Muscle layer of colon (tissue), 2 donors: ENCODE data around the gene LGALS4.
"Not testable (repeated sequence)": the region's sequence is repeated elsewhere in the genome, so short reads cannot be mapped to it uniquely, and the experiment has no call there.

Source experiments
- H3K27ac ChIP-seq: one replicate; pipeline ENCODE4 v1.7.0; 2013; ENCODE audit warnings: low read depth, mild to moderate bottlenecking, low read length, moderate library complexity
- H3K27me3 ChIP-seq, 2 donors: one replicate each; pipeline ENCODE4 v1.7.0; 2013; ENCODE audit warnings: low read length in 2 of 2, mild to moderate bottlenecking in 2 of 2; ENCODE audit not compliant: insufficient read depth in 2 of 2, control insufficient read depth in 1 of 2
- H3K36me3 ChIP-seq: one replicate; pipeline ENCODE4 v1.7.0; 2013; ENCODE audit warnings: mild to moderate bottlenecking, low read length; ENCODE audit not compliant: insufficient read depth
- H3K4me1 ChIP-seq: one replicate; pipeline ENCODE4 v1.7.0; 2013; ENCODE audit warnings: mild to moderate bottlenecking, low read length; ENCODE audit not compliant: insufficient read depth
- H3K4me3 ChIP-seq, 2 donors: one replicate each; pipeline ENCODE4 v1.7.0; 2013; ENCODE audit warnings: low read length in 2 of 2, low read depth in 1 of 2, mild to moderate bottlenecking in 1 of 2, moderate library complexity in 1 of 2
- H3K9ac ChIP-seq: one replicate; pipeline ENCODE4 v1.7.0; 2013; ENCODE audit warnings: low read length
- H3K9me3 ChIP-seq: one replicate; pipeline ENCODE4 v1.7.0; 2013; ENCODE audit warnings: mild to moderate bottlenecking, low read length
- donor health status: abdominal sarcoma.
- donor health status: Adenocarcinoma of cecum.

Gene LGALS4

DNA sequence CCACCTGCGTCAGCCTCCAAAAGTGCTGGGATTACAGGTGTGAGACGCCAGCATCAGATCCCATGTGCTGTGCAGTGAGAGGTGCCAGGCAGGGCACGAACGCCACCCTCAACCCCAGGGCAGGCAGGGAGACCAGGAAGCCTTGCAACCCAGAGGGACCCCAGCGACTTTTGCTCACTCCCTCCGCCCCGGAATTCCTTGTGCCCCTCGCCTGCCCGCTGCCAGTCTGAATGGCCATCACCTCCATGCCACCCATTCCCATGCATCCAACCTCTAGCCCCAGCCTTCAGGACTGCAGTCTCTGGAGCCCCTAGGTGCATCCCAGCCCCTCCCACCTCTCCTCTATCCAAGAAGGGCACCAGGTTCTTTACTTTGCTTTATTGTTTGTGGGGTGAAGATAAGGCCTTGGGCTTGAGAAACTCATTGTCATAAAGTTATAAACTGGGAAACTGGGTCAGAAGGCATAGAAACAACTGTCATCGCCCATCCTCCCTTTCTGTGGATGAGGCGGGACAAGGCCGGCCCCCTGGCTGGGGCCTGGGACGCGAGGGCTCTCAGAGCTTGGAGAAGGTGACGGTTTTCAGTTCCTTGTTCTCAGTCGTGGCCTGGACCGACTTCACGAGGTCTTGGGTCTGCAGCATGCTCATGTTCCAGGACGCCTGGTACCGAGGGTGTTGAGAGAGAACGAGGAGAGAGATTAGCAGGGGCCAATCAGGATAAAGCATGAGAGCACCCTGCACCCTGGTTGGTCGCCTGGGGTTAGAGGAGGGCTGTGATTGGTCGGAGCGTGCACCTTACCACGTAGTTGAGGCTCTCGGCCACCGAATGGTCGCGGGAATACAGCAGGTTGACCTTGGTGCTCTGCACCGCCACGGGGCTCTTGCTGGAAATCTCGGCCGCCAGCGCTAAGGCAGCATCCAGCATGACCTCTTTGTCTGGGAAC, 2.6 kb upstream of the LGALS4 start:
- Histone ChIP-seq H3K27ac (no peak overlapping the region), H3K4me1 (no peaks in the 10 kb centered on the region), H3K9ac (no peak overlapping the region)

GRCh38 chr19:38813932-38814331, 1.2 kb upstream of the LGALS4 start:
- not testable (repeated sequence) for H3K27me3 ChIP-seq, H3K4me3 ChIP-seq, H3K27ac ChIP-seq, H3K9me3 ChIP-seq, H3K9ac ChIP-seq, H3K4me1 ChIP-seq
- H3K36me3 ChIP-seq, result peaks cover 33% of the 10 kb centered on the region

More for the DNA sequence above, 2.6 kb upstream of the LGALS4 start:
- H3K27me3 ChIP-seq, result no peaks in the 10 kb centered on the region
- H3K36me3 ChIP-seq, result peaks cover 35% of the 10 kb centered on the region
- no peak overlapping the region for H3K4me3 ChIP-seq
- H3K9me3 ChIP-seq, result no peaks in the 10 kb centered on the region

- Histone ChIP-seq H3K27ac (no peak overlapping the region), H3K4me1 (no peaks in the 10 kb centered on the region), H3K9me3 (no peaks in the 10 kb centered on the region), H3K4me3 (no peak overlapping the region), H3K36me3 (peaks cover 33% of the 10 kb centered on the region), H3K9ac (no peak overlapping the region), H3K27me3 (no peaks in the 10 kb centered on the region)
Measured at GRCh38 chr19:38813323-38813722, 578 bp upstream of the LGALS4 start.

GRCh38 chr19:38812009-38812840, 520 bp downstream of the LGALS4 start:
- Histone ChIP-seq H3K27ac (no peak overlapping the region), H3K36me3 (peaks cover 23% of the 10 kb centered on the region), H3K9ac (no peak overlapping the region), H3K4me1 (no peaks in the 10 kb centered on the region), H3K4me3 (no peak overlapping the region), H3K9me3 (no peaks in the 10 kb centered on the region), H3K27me3 (no peaks in the 10 kb centered on the region)

GRCh38 chr19:38809592-38810252, 3.0 kb downstream of the LGALS4 start:
- Histone ChIP-seq H3K4me1 (no peaks in the 10 kb centered on the region), H3K9me3 (no peaks in the 10 kb centered on the region), H3K9ac (no peak overlapping the region), H3K36me3 (no peaks in the 10 kb centered on the region), H3K27me3 (no peaks in the 10 kb centered on the region), H3K4me3 (no peak overlapping the region), H3K27ac (no peak overlapping the region)

GRCh38 chr19:38808741-38809140, 4.0 kb downstream of the LGALS4 start:
- Histone ChIP-seq H3K9ac (no peak overlapping the region), H3K4me3 (no peak overlapping the region), H3K27ac (no peak overlapping the region)

DNA sequence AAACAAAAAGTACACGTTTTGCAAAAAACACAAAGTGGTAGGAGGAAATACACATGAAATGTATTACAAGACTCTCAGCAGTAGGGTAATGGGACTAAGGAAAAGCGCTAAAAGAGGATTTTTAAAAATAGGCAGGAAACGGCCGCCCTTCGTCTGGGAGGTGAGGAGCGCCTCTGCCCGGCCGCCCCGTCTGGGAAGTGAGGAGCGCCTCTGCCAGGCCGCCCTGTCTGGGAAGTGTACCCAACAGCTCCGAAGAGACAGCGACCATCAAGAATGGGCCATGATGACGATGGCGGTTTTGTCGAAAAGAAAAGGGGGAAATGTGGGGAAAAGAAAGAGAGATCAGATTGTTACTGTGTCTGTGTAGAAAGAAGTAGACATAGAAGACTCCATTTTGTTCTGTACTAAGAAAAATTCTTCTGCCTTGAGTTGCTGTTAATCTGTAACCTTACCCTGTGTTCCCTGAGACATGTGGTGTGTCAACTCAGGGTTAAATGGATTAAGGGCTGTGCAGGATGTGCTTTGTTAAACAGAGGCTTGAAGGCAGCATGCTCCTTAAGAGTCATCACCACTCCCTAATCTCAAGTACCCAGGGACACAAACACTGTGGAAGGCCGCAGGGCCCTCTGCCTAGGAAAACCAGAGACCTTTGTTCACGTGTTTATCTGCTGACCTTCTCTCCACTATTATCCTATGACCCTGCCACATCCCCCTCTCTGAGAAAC, 5.2 kb downstream of the LGALS4 start:
- H3K4me3 ChIP-seq, H3K27ac ChIP-seq, H3K4me1 ChIP-seq, H3K27me3 ChIP-seq, H3K9me3 ChIP-seq, H3K9ac ChIP-seq, H3K36me3 ChIP-seq: not testable (repeated sequence)

More at GRCh38 chr19:38808741-38809140, 4.0 kb downstream of the LGALS4 start:
- no peaks in the 10 kb centered on the region for H3K4me1 ChIP-seq
- H3K9me3 ChIP-seq, result no peaks in the 10 kb centered on the region
- no peaks in the 10 kb centered on the region for H3K27me3 ChIP-seq
- no peaks in the 10 kb centered on the region for H3K36me3 ChIP-seq

DNA sequence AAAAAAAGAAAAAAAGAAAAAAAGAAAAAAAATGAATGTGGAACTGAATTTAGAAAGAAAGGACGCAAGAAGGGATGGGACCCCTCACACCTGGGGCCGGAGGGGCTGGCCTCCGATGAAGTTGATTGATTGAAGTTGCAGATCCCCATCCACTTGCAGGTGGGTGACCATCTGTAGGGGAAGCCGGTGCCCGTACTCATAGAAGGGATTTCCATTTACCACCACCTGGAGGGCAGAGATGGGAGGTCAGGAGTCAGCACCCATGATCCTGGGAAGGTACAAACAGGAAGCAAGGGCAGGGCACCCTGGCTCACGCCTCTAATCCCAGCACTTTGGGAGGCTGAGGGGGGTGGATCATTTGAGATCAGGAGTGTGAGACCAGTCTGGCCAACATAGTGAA, 6.4 kb downstream of the LGALS4 start:
- no peaks in the 10 kb centered on the region for H3K27me3 ChIP-seq
- H3K4me1 ChIP-seq, result no peaks in the 10 kb centered on the region
- H3K36me3 ChIP-seq, result no peaks in the 10 kb centered on the region
- no peak overlapping the region for H3K27ac ChIP-seq
- no peak overlapping the region for H3K4me3 ChIP-seq
- no peaks in the 10 kb centered on the region for H3K9me3 ChIP-seq
- no peak overlapping the region for H3K9ac ChIP-seq

GRCh38 chr19:38805180-38805579, 7.6 kb downstream of the LGALS4 start:
- H3K27me3 ChIP-seq, result no peaks in the 10 kb centered on the region
- H3K27ac ChIP-seq, result no peak overlapping the region
- no peak overlapping the region for H3K9ac ChIP-seq
- no peaks in the 10 kb centered on the region for H3K9me3 ChIP-seq
- H3K4me1 ChIP-seq, result no peaks in the 10 kb centered on the region
- H3K4me3 ChIP-seq, result no peak overlapping the region
- H3K36me3 ChIP-seq, result no peaks in the 10 kb centered on the region

- H3K27ac ChIP-seq, result no peak overlapping the region
- no peaks in the 10 kb centered on the region for H3K9me3 ChIP-seq
- no peaks in the 10 kb centered on the region for H3K4me1 ChIP-seq
- H3K36me3 ChIP-seq, result no peaks in the 10 kb centered on the region
- H3K9ac ChIP-seq, result no peak overlapping the region
- no peak overlapping the region for H3K4me3 ChIP-seq
- H3K27me3 ChIP-seq, result no peaks in the 10 kb centered on the region
Measured at GRCh38 chr19:38803543-38803942, 9.2 kb downstream of the LGALS4 start.
